Measurements from ENCODE around the gene PASK.
A peak's percentile ranks its signal among the peaks of the same experiment; 100 is the strongest.

The PASK gene

DNA sequence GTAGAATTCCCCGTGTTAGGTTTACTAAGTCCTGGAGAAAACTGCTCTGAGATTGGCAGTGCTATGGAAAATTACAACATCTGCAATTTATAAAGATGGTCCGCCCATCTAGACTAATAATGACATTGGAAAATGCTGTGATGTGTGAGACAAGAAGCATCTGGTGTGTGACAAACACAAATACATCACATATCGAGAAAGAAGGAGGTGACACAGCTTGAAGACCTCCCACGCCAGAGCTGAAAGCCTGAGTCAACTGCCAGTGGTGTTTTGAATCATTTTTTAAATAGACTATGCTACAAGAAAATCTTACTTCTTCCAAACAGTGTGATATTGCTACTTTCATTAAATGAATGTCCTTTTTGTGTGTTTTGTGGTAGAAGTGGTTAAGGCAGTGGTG, 30.6 kb upstream of the PASK start:
- no peak for DNase-seq

GRCh38 chr2:241178961-241179360, 29.7 kb upstream of the PASK start:
- DNase-seq = no peak

GRCh38 chr2:241177526-241178334, 28.5 kb upstream of the PASK start:
- DNase-seq = no peak

DNA sequence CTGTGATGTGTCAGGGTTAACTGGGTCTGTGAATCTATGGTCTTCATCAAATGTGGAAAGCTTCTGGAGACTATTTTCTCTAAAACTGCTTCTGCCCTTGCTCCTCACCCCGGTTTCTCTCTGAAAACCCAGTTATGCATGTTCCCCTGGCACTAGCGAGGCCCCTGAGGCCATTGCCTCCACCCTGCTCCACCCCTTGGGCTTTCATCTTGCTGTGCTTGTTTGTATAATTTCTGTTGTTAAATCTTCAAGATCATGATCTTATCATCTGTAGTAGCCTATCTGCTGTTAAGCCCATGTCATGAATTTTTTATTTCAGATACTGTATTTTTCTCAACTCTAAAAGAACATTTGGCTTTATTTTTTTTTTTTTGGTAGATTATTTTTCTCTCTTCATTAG, 24.3 kb upstream of the PASK start:
- DNase-seq = no peak

DNA sequence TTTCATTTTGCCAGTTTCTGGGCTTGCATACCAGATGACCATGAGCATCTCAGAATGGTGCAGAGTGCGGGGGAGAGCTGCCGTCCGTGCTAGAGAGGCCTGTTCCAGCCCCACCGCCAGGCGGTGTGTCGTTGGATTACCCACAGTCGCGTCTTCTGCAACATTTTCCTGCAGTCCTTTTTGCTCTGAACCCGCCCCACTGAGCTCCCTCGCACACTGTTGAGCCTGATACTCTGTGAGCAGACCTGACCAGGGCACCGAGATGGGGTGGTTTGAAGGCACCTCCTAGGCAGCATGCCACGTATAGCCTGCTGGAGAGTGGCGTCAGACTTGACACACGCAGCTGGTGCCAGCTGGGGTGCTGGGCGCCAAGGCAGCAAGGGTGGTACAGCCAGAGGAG, 19.1 kb upstream of the PASK start:
- no peak for DNase-seq

DNA sequence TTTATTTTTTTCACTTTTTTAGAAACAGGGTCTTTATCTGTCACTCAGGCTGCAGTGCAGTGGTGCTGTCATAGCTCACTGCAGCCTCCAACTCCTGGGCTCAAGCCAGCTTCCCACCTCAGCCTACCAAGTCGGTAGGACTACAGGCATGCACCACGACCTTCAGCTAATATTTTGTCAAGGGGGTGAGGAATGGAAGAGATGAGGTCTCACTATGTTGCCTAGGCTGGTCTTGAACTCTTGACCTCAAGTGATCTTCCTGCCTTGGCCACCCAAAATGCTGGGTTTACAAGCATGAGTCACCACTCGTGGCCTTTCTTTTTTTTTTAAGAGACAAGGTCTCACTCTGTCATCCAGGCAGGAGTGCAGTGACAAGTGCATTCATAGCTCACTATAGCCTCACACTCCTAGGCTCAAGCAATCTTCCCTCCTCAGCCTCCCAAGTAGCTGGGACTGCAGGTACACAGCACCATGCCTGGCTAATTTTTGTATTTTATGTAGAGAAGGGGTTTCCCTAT, 14.4 kb upstream of the PASK start:
- no peak for DNase-seq

GRCh38 chr2:241161646-241162281, 12.5 kb upstream of the PASK start:
- DNase-seq = no peak

GRCh38 chr2:241160318-241160717, 11.0 kb upstream of the PASK start:
- no peak for DNase-seq

DNA sequence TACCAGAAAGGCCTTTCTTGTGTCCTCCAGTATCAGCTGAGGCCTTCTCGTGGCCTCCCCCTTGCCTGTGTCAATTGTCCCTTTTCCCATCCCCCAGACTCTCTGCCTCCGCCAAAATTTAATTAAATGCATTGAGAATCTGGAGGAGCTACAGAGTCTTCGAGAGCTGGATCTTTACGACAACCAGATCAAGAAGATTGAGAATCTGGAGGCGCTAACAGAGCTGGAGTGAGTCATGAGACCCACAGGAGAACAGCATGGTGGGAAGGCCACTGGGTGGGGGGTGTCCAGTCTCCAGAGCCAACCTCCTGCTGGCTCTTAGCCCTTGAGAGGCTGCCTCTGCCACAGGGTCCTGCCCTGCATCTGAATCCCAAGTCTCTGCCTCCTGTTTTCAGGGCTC, 9.8 kb upstream of the PASK start:
- DNase-seq = no peak

DNA sequence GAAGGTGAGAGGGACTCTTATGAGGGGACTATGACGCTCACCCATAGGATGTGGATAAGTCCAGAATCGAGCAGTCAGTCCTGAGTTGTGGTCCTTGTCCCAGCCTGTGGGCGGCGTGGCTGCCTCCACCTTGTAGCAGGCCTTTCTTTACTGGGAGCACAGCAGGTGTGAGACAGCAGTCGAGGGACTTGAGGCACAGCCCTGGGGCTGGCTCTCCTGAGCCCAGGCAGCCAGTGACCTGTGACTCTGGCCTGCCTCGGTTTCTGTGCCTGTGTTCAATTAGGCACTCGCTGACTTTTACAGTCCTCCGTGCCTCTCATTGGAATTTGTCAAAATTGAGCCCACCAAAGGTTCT, 9.3 kb upstream of the PASK start:
- DNase-seq = no peak

DNA sequence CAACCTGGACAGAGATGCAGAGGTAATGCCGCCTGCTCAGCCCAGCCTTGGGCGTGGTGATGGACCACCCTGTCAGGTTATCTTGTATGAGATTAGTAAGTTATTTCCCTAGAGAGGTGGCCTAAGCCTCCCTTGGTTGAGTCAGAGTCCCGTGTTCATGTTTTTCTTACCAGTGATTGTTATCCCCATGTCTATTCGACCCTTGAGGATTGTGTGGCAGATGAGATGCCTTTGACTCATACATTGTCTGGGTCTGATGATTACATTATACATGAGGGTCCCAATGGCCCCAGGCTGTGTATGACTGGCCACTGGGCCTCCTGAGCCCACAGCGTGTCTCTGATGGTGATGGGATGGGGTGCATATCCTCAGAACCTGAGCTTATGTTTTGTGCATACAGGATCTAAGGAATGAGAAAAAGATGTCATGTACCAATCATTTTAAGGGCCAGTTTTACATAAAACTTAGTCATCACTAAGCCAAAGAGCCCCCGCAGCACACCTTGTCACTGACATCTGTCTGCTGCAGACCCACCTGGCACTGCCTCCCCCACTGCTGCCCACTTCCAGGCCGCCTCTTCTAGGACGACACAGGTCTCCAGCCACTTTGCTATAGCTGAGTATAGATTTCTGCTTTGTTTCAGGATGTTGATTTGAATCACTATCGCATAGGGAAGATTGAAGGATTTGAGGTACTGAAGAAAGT, 8.7 kb upstream of the PASK start:
- no peak for DNase-seq

DNA sequence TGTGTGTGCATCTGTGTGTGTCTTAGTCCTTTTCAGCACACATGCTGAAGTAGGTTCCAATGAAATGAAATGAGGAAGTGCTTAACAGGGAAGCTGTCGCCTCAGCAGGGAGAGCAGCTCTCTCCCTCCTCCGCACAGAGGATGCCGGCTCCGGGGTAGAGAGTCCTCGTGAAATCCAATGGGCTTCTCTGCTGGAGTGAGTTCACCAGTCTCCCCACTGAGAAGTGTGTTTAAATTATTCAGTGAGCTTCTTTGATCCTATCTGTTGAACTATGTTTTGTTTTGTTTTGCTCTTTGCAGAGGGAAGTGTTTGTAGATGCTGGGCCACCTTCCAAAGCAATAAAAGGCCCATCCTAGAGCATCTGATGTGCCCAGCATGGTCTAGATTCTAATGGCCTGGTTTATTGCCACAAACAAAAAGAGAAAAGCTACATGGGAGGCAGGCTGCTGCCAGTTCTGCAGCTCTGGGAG, 7.7 kb upstream of the PASK start:
- DNase-seq = no peak

GRCh38 chr2:241155936-241156335, 6.7 kb upstream of the PASK start:
- no peak for DNase-seq

DNA sequence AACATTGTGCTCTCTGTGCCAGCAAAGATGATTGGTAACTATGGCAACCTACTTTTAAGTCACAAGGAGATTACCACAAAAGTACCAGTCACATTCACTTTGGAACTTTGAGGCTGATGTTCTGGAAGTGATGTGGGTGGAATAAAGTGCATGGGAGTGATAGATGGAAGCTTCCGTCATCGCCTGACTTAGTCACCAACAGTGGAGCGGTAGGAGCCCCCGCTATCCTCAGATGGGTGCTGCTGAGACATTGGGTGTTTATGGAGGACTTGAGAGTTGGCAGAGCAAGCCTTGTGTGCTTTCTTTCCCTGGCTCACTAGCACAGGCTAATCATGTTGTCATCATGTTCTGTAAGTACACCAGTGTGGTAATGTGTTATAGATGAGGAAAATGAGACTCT, 5.6 kb upstream of the PASK start:
- no peak for DNase-seq

GRCh38 chr2:241153616-241154015, 4.3 kb upstream of the PASK start:
- no peak for DNase-seq

DNA sequence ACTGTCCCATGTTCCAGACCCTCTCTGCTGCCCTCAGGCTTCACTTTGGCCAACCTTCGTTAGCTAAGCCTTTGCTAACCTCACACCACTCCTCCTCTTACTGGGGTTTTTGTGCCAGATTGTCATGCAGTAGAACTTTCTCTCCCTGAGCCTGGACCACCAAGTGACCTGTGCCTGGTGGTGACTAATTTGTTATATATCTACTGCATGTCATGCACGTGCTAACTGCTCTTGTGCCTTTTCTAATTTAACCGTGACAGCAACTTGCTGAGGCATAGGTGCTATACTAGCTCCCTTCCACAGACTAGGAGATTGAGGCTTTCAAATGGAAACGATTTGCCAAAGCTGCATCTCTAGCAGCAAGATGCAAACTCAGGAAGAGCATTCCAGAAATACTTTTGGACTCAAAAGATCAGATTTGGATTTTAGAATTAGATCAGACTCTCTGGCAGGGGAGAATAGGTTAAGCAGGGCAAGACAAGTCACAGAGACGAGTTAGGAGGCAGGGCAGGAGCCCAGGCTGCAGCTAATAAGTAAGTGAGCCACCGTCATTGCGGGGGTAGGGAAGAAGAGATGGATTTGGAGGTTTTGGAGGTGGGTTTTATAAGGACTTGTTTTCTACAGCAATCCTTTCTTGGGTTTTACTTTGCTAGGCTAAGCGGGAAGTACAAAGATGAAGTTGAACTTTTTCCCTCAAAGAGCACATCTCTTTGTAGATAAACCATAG, 2.8 kb upstream of the PASK start:
- no peak for DNase-seq

DNA sequence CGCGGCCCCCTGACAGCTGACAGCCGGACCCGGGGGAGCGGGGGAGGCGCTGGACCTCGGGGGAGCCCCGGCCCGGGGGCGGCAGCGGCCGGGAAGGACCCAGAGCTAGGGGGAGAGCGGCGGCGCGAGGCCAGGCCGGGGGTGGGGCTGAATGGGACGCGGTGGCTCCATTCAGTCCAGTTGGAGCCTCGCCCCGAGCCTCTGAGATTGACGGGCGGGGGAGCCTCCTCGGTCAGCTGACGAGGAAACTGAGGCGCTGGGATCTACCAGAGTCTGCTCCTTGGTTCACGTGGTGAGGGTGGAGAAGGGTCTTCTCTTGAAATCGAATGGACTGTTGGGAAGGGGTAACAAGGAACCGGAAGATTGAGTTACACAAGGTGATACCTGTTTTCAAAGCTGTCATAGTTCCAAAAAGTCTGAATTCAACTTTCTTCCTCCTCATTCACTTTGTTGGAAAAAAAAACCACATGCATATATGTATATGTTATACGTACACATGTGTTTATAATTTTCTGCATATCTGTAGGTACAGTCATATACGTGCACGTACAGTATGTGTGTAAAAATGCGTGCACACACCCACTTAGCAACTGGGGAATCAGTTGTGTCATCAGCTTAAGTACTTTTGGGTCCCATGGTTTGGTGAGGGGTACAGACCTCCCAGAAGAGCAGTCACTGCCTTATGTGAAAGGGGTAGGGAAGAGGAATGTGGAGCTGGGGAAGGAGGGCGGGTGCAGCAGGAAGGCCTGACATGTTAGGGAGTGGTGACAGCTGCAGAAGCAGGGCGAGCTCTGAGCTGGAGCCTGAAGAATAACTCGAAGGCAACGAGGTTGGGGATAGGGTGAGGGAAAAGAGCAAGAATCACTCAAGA, 1.6 kb upstream of the PASK start:
- DNase-seq = no peak

DNA sequence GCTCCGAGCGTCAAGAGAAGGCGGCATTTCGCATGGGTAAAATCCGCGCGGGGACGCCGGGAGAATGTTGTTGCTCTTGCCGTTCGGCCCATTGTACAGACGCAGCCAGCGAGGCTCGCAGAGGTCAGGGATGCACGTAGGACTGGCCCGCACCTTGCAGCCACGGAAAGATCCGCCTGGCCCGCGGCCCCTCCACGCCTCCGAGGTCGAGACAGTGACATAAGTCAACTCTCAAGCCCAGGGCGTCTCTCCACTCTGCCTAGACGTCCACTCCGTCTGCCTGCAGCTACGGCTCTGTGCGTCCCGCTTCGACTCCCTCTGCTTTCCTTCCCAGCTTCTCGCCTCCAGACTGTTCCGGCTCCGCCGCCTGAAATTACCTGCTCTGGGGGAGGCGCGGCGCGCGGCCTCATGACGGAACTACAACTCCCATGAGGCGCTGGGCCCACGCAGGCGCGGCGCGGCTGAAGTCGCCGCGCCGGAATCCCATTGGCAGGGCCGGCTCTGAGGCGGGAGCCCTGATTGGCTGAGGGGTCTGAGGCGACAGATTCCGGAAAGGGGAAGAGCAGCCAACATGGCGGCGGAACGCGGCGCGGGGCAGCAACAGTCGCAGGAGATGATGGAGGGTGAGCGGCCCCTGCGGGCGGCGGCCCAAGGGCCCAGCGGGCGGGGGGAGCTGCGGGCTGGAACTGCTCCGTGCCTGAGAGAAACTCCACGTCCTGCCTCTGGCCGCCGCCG, 820 bp upstream of the PASK start, which contains the start of gene PPP1R7:
Gene PPP1R7, plus strand, starts transcription at position 543 of the 735 bp plus-strand sequence. Its CDS starts 29 bp downstream, at position 572.
- peak; percentile 69 for DNase-seq

GRCh38 chr2:241149675-241149924, 328 bp upstream of the PASK start:
- DNase-seq = peak; percentile 61

- no peak for DNase-seq
Measured at GRCh38 chr2:241148239-241148638, 1.0 kb downstream of the PASK start.

DNA sequence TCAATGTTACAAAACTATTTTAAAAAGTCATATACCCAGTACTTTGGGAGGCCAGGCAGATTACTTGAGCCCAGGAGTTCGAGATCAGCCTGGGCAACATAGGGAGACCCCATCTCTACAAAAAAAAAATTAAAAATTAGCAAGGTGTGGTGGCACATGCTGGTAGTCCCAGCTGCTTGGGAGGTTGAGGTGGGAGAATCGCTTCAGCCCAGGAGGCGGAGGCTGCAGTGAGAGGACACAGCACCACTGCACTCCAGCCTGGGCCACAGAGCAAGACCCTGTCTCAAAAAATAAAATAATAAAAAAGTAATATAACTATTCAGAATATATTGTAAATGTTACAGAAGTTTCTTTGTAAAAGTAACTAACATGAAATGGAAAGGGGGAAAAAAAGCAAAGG, 1.9 kb downstream of the PASK start:
- DNase-seq = no peak

- DNase-seq = no peak
Measured at GRCh38 chr2:241146286-241146685, 3.0 kb downstream of the PASK start.

Data from cortex of kidney (tissue), 1 donor.